GM19193 (cell line): Measurements from ENCODE around the gene MANSC1.

Source experiments
- POLR2A ChIP-seq: IDR thresholded peaks from 4 replicates; pipeline ENCODE4 v1.6.1; 2011; ENCODE audit not compliant: insufficient read depth, insufficient read length; ENCODE audit errors: extremely low read depth

MANSC1 gene

GRCh38 chr12:12349711-12350665, at the start of gene MANSC1:
Gene MANSC1, minus strand, starts transcription at chr12:12350242. Its CDS starts 6,928 bp downstream, at chr12:12343314.
- TF ChIP-seq POLR2A, result no peak

GRCh38 chr12:12399161-12399560, 49.1 kb upstream of the MANSC1 start:
- TF ChIP-seq POLR2A, result no peak

GRCh38 chr12:12398026-12398859, 48.2 kb upstream of the MANSC1 start:
- TF ChIP-seq POLR2A, result no peak

GRCh38 chr12:12397184-12397583, 47.1 kb upstream of the MANSC1 start:
- TF ChIP-seq POLR2A, result no peak

- no peak for TF ChIP-seq POLR2A
These were observed 46.7 kb upstream of the MANSC1 start for GRCh38 chr12:12396694-12397093.

- TF ChIP-seq POLR2A, result no peak
These were observed 43.1 kb upstream of the MANSC1 start for GRCh38 chr12:12393171-12393570.

- TF ChIP-seq POLR2A, result no peak
These were observed 42.4 kb upstream of the MANSC1 start for GRCh38 chr12:12392413-12392812.

GRCh38 chr12:12387501-12387900, 37.5 kb upstream of the MANSC1 start:
- no peak for TF ChIP-seq POLR2A

- TF ChIP-seq POLR2A, result no peak
These were observed 34.7 kb upstream of the MANSC1 start for GRCh38 chr12:12384571-12385340.

- no peak for TF ChIP-seq POLR2A
These were observed 31.9 kb upstream of the MANSC1 start for GRCh38 chr12:12381982-12382381.

GRCh38 chr12:12380949-12381593, 31.0 kb upstream of the MANSC1 start:
- no peak for TF ChIP-seq POLR2A

GRCh38 chr12:12379831-12380730, 30.0 kb upstream of the MANSC1 start:
- no peak for TF ChIP-seq POLR2A

GRCh38 chr12:12378616-12379015, 28.6 kb upstream of the MANSC1 start:
- no peak for TF ChIP-seq POLR2A

GRCh38 chr12:12376646-12377448, 26.8 kb upstream of the MANSC1 start:
- no peak for TF ChIP-seq POLR2A
